IMR-90 (cell line): ENCODE data around the gene CEBPA. TPM values are rescaled to one million over a fixed set of nuclear protein-coding genes. Genes with fewer than 3 reads are reported as not detected.

Source experiments
- ATAC-seq: fragments of 200-7000 bp; cut with Tn5 transposase; 2 replicates; pipeline ENCODE4 v1.9.1; 2020; ENCODE audit warnings: low read depth, mild to moderate bottlenecking, moderate library complexity
- BruUV-seq: library from RNA; stranded (reverse); fragments of 400-500 nt; replicated peaks from 2 replicates; lab custom pipeline; 2021; lab: Mats Ljungman, UMichigan
- CTCF ChIA-PET: fragments of 300-600 bp; formaldehyde crosslinking; extraction: SDS; loops from one replicate; lab custom pipeline; 2021; ENCODE audit warnings: antibody characterized with exemption; lab: Yijun Ruan, JAX
- POLR2A ChIA-PET: fragments of 300-600 bp; sonication (Branson Sonifier 250); formaldehyde crosslinking; loops from one replicate; lab custom pipeline; 2022; ENCODE audit warnings: antibody characterized with exemption; ENCODE audit not compliant: unreplicated experiment; lab: Charles Lee
- DNase-seq: peaks from one replicate; pipeline ENCODE4 v3.0.0; 2013
- H2AFZ ChIP-seq: replicated peaks from 2 replicates; pipeline ENCODE3; 2013; ENCODE audit warnings: low read length, mild to moderate bottlenecking; ENCODE audit not compliant: poor library complexity
- H2AK5ac ChIP-seq: 2 replicates; pipeline ENCODE4 v1.6.1; 2013; ENCODE audit warnings: low read depth, low read length, inconsistent platforms
- H2AK9ac ChIP-seq: replicated peaks from 2 replicates; pipeline ENCODE3; 2013; ENCODE audit warnings: mild to moderate bottlenecking, low read depth, low read length, moderate library complexity; ENCODE audit not compliant: poor library complexity
- H2BK120ac ChIP-seq: 2 replicates; pipeline ENCODE4 v1.6.1; 2013; ENCODE audit warnings: low read depth, low read length, inconsistent platforms
- H2BK15ac ChIP-seq: 3 replicates; pipeline ENCODE4 v1.6.1; 2013; ENCODE audit warnings: low read depth, low read length, inconsistent platforms
- H2BK20ac ChIP-seq: 2 replicates; pipeline ENCODE4 v1.6.1; 2013; ENCODE audit warnings: low read depth, mild to moderate bottlenecking, inconsistent platforms, low read length, moderate library complexity
- H2BK5ac ChIP-seq: 2 replicates; pipeline ENCODE4 v1.6.1; 2013; ENCODE audit warnings: mild to moderate bottlenecking, low read depth, low read length, inconsistent platforms; ENCODE audit not compliant: poor library complexity, severe bottlenecking
- H3K14ac ChIP-seq: replicated peaks from 2 replicates; pipeline ENCODE4 v1.6.1; 2013; ENCODE audit warnings: low read depth, low read length, inconsistent platforms
- H3K18ac ChIP-seq: 2 replicates; pipeline ENCODE4 v1.6.1; 2013; ENCODE audit warnings: low read depth, low read length, control low read depth
- H3K23ac ChIP-seq: 2 replicates; pipeline ENCODE4 v1.6.1; 2013; ENCODE audit warnings: low read depth, low read length, inconsistent platforms
- H3K27ac ChIP-seq: 2 replicates; pipeline ENCODE4 v1.5.1; 2013; ENCODE audit warnings: mild to moderate bottlenecking, control low read depth, low read length; ENCODE audit not compliant: insufficient read depth
- H3K27me3 ChIP-seq: 2 replicates; pipeline ENCODE4 v1.6.1; 2013; ENCODE audit warnings: low read length; ENCODE audit not compliant: control insufficient read depth, insufficient read depth
- H3K36me3 ChIP-seq: 2 replicates; pipeline ENCODE4 v1.6.1; 2013; ENCODE audit warnings: low read length, mixed read lengths; ENCODE audit not compliant: control insufficient read depth, insufficient read depth
- H3K4ac ChIP-seq: 2 replicates; pipeline ENCODE4 v1.6.1; 2013; ENCODE audit warnings: low read depth, low read length, inconsistent platforms
- H3K4me1 ChIP-seq: 2 replicates; pipeline ENCODE4 v1.6.1; 2013; ENCODE audit warnings: low read length, mixed read lengths; ENCODE audit not compliant: control insufficient read depth, insufficient read depth
- H3K4me2 ChIP-seq: 2 replicates; pipeline ENCODE4 v1.6.1; 2013; ENCODE audit warnings: low read depth, mild to moderate bottlenecking, control low read depth, low read length, moderate library complexity
- H3K4me3 ChIP-seq: 2 replicates; pipeline ENCODE4 v1.5.1; 2013; ENCODE audit warnings: low read depth, mild to moderate bottlenecking, control low read depth, low read length, moderate library complexity; ENCODE audit not compliant: insufficient read depth
- H3K56ac ChIP-seq: 2 replicates; pipeline ENCODE4 v1.6.1; 2013; ENCODE audit warnings: low read length, inconsistent platforms; ENCODE audit not compliant: insufficient read depth; ENCODE audit errors: extremely low read depth
- H3K79me1 ChIP-seq, 2 experiments: 2 replicates each; pipeline ENCODE4 v1.6.1; 2013; ENCODE audit warnings: low read length in 2 of 2, inconsistent platforms in 1 of 2, low read depth in 1 of 2
- H3K9ac ChIP-seq: 2 replicates; pipeline ENCODE4 v1.6.1; 2013; ENCODE audit warnings: low read depth, low read length, control low read depth
- H3K9me1 ChIP-seq: 2 replicates; pipeline ENCODE4 v1.6.1; 2013; ENCODE audit warnings: low read length, inconsistent platforms; ENCODE audit not compliant: insufficient read depth
- H3K9me3 ChIP-seq: 2 replicates; pipeline ENCODE4 v1.6.1; 2013; ENCODE audit warnings: low read length; ENCODE audit not compliant: control insufficient read depth, insufficient read depth
- H4K20me1 ChIP-seq: 2 replicates; pipeline ENCODE4 v1.6.1; 2013; ENCODE audit warnings: low read length, inconsistent platforms; ENCODE audit not compliant: insufficient read depth
- H4K5ac ChIP-seq: 2 replicates; pipeline ENCODE4 v1.6.1; 2013; ENCODE audit warnings: mild to moderate bottlenecking, low read depth, low read length, control low read depth
- H4K8ac ChIP-seq, 2 experiments: 2 replicates each; pipeline ENCODE4 v1.6.1; 2013; ENCODE audit warnings: low read depth in 2 of 2, low read length in 2 of 2, control low read depth in 1 of 2, inconsistent platforms in 1 of 2
- H4K91ac ChIP-seq: 2 replicates; pipeline ENCODE4 v1.6.1; 2013; ENCODE audit warnings: low read depth, low read length, inconsistent platforms; ENCODE audit not compliant: insufficient read depth
- BHLHE40 ChIP-seq: fragments of 150-350 bp; IDR thresholded peaks from 2 replicates; pipeline ENCODE4 v1.6.1; 2016; ENCODE audit warnings: mild to moderate bottlenecking, low read depth, low read length
- CEBPB ChIP-seq: IDR thresholded peaks from 2 replicates; pipeline ENCODE4 v1.6.1; 2012; ENCODE audit warnings: low read depth, low read length, improper control_type of control experiment
- CHD1 ChIP-seq: IDR thresholded peaks from 2 replicates; pipeline ENCODE4 v1.6.1; 2012; ENCODE audit warnings: low read depth, low read length, improper control_type of control experiment
- FOS ChIP-seq: fragments of 150-350 bp; IDR thresholded peaks from 2 replicates; pipeline ENCODE4 v1.6.1; 2016; ENCODE audit warnings: low read depth, low read length
- MAFK ChIP-seq: IDR thresholded peaks from 2 replicates; pipeline ENCODE4 v1.6.1; 2012; ENCODE audit warnings: low read depth, low read length, improper control_type of control experiment
- MAZ ChIP-seq: IDR thresholded peaks from 2 replicates; pipeline ENCODE4 v1.6.1; 2012; ENCODE audit warnings: low read depth, mild to moderate bottlenecking, low read length, improper control_type of control experiment, moderate library complexity, borderline replicate concordance
- MXI1 ChIP-seq: IDR thresholded peaks from 2 replicates; pipeline ENCODE4 v1.6.1; 2012; ENCODE audit warnings: low read depth, mild to moderate bottlenecking, low read length, moderate library complexity, borderline replicate concordance
- NFE2L2 ChIP-seq: fragments of 150-350 bp; IDR thresholded peaks from 2 replicates; pipeline ENCODE4 v1.6.1; 2016; ENCODE audit warnings: low read depth, mild to moderate bottlenecking, low read length
- POLR2A ChIP-seq: IDR thresholded peaks from 2 replicates; pipeline ENCODE4 v1.6.1; 2012; ENCODE audit warnings: mild to moderate bottlenecking, low read depth, low read length
- RAD21 ChIP-seq: IDR thresholded peaks from 2 replicates; pipeline ENCODE4 v1.6.1; 2012; ENCODE audit warnings: low read length, improper control_type of control experiment
- RCOR1 ChIP-seq: IDR thresholded peaks from 2 replicates; pipeline ENCODE4 v1.6.1; 2012; ENCODE audit warnings: mild to moderate bottlenecking, low read length, improper control_type of control experiment; ENCODE audit not compliant: insufficient replicate concordance
- RFX5 ChIP-seq: IDR thresholded peaks from 2 replicates; pipeline ENCODE4 v1.8.0; 2012; ENCODE audit warnings: low read depth, mild to moderate bottlenecking, low read length, moderate library complexity
- SMC3 ChIP-seq: fragments of 150-350 bp; IDR thresholded peaks from 2 replicates; pipeline ENCODE4 v1.6.1; 2016; ENCODE audit warnings: low read depth, mild to moderate bottlenecking, antibody characterized with exemption, low read length, moderate library complexity
- WGBS, 2 experiments: methylation state at CpG; one replicate each; pipeline versions ENCODE4 v1.1.5 to v1.1.7; 2013; ENCODE audit warnings: missing lambda C conversion rate in 2 of 2; ENCODE audit not compliant: insufficient read length in 1 of 2; ENCODE audit errors: extremely low coverage in 2 of 2; 5-methylcytosine and 5-hydroxymethylcytosine counted together
- dilution Hi-C: fragments of 300-500 bp; cut with HindIII; formaldehyde crosslinking; loops from one replicate; pipeline ENCODE4 v1.14.3; 2018; ENCODE audit warnings: low sequenced_read_pairs; ENCODE audit not compliant: unreplicated experiment
- in situ Hi-C: fragments of 300-500 bp; cut with MboI; formaldehyde crosslinking; loops from 3 replicates; pipeline ENCODE4 v1.14.3; 2019; ENCODE audit warnings: low sequenced_read_pairs, inconsistent platforms, mixed read lengths
- intact Hi-C: fragments of 100-400 bp; cut with micrococcal nuclease; formaldehyde crosslinking; loops from 2 replicates; pipeline ENCODE4 v1.10.0; 2022
- polyA plus RNA-seq, 3 experiments: library from polyadenylated mRNA; depleted of rRNA; stranded (reverse); fragments of >200 nt; gene quantifications; 2 replicates each; pipeline ENCODE4 v1.2.3, GENCODE V29; 2012; ENCODE audit warnings: low replicate concordance in 1 of 3
- total RNA-seq: library from RNA; depleted of rRNA; stranded (reverse); fragments of >200 nt; gene quantifications from 2 replicates; pipeline ENCODE4 v1.2.3, GENCODE V29; 2012
- TF ChIP-seq, protein P1 (sequence below): fragments of 150-350 bp; IDR thresholded peaks from 2 replicates; pipeline ENCODE4 v1.6.1; 2016; ENCODE audit warnings: low read depth, mild to moderate bottlenecking, low read length, moderate library complexity, borderline replicate concordance
- TF ChIP-seq, protein P2 (sequence below): conservative IDR thresholded peaks from 2 replicates; pipeline ENCODE4 v1.5.1; 2012; ENCODE audit warnings: mild to moderate bottlenecking, low read depth, low read length, improper control_type of control experiment
- TF ChIP-seq, protein P3 (sequence below): fragments of 150-350 bp; IDR thresholded peaks from 2 replicates; pipeline ENCODE4 v1.6.1; 2017; ENCODE audit warnings: mild to moderate bottlenecking, antibody characterized with exemption, low read length, low read depth

CEBPA gene
- total and polyA plus RNA-seq, 2 of the 4 experiments (the other 2 are of a cell fraction), result under 0.01 to 0.09 TPM

DNA sequence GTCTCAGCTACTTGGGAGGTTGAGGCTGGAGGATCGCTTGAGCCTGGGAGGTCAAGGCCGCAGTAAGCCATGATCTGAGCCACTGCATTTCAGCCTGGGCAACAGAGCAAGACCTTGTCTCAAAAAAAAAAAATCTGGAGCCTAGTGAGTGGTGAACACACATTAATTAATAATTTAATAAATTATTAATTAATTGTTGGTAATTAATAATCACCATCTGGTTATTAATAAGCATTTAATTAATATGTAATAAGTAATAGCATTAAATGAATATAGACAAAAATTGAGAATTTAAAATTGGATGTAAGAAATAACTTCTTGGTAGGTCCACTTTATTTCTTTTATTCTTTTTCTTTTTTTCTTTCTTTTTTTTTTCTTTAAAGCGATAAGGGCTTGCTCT is 31.9 kb upstream of the CEBPA start:
- no peaks in the 10 kb centered on the region for H3K79me1 ChIP-seq
- H3K36me3 ChIP-seq, result no peaks in the 10 kb centered on the region
- DNase-seq (no peak), ATAC-seq (no peak)
- no peak overlapping the region for H2BK5ac ChIP-seq
- dilution Hi-C loops, result no loop called here
- intact Hi-C loops, result no loop called here
- H2BK15ac ChIP-seq, result no peak overlapping the region
- H3K18ac ChIP-seq, result no peak overlapping the region
- no peak overlapping the region for H3K4me2 ChIP-seq
- H3K14ac ChIP-seq, result no peak overlapping the region
- H3K27me3 ChIP-seq, result no peaks in the 10 kb centered on the region
- H4K8ac ChIP-seq, result no peak overlapping the region
- BruUV-seq, result no TSS peak
- no peak overlapping the region for H2AK5ac ChIP-seq
- TF ChIP-seq, protein P1, sequence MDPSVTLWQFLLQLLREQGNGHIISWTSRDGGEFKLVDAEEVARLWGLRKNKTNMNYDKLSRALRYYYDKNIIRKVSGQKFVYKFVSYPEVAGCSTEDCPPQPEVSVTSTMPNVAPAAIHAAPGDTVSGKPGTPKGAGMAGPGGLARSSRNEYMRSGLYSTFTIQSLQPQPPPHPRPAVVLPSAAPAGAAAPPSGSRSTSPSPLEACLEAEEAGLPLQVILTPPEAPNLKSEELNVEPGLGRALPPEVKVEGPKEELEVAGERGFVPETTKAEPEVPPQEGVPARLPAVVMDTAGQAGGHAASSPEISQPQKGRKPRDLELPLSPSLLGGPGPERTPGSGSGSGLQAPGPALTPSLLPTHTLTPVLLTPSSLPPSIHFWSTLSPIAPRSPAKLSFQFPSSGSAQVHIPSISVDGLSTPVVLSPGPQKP, result no peak
- TF ChIP-seq, protein P2, sequence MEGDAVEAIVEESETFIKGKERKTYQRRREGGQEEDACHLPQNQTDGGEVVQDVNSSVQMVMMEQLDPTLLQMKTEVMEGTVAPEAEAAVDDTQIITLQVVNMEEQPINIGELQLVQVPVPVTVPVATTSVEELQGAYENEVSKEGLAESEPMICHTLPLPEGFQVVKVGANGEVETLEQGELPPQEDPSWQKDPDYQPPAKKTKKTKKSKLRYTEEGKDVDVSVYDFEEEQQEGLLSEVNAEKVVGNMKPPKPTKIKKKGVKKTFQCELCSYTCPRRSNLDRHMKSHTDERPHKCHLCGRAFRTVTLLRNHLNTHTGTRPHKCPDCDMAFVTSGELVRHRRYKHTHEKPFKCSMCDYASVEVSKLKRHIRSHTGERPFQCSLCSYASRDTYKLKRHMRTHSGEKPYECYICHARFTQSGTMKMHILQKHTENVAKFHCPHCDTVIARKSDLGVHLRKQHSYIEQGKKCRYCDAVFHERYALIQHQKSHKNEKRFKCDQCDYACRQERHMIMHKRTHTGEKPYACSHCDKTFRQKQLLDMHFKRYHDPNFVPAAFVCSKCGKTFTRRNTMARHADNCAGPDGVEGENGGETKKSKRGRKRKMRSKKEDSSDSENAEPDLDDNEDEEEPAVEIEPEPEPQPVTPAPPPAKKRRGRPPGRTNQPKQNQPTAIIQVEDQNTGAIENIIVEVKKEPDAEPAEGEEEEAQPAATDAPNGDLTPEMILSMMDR, result no peak
- TF ChIP-seq SMC3 (no peak), MXI1 (no peak), MAZ (no peak), POLR2A (no peak), BHLHE40 (no peak), RAD21 (no peak), RCOR1 (no peak), CHD1 (no peak), MAFK (no peak), NFE2L2 (no peak), FOS (no peak), RFX5 (no peak), CEBPB (no peak)
- TF ChIP-seq, protein P3, sequence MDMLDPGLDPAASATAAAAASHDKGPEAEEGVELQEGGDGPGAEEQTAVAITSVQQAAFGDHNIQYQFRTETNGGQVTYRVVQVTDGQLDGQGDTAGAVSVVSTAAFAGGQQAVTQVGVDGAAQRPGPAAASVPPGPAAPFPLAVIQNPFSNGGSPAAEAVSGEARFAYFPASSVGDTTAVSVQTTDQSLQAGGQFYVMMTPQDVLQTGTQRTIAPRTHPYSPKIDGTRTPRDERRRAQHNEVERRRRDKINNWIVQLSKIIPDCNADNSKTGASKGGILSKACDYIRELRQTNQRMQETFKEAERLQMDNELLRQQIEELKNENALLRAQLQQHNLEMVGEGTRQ, result no peak
- in situ Hi-C loops, result no loop called here
- ChIA-PET POLR2A (no interaction called here), CTCF (no interaction called here)
- no peak overlapping the region for H3K4ac ChIP-seq
- H3K9ac ChIP-seq, result no peak overlapping the region
- H3K23ac ChIP-seq, result no peak overlapping the region
- no peaks in the 10 kb centered on the region for H3K4me1 ChIP-seq
- no peaks in the 10 kb centered on the region for H3K9me3 ChIP-seq
- H3K9me1 ChIP-seq, result no peaks in the 10 kb centered on the region
- no peaks in the 10 kb centered on the region for H4K20me1 ChIP-seq
- H2BK120ac ChIP-seq, result no peak overlapping the region
- H2AFZ ChIP-seq, result no peak overlapping the region
- no peak overlapping the region for H4K5ac ChIP-seq
- H4K91ac ChIP-seq, result no peak overlapping the region
- no peak overlapping the region for H3K27ac ChIP-seq
- H3K4me3 ChIP-seq, result no peak overlapping the region
- no CpG with 5 or more reads among the region's 3 CpGs for WGBS, 2 experiments
- no peak overlapping the region for H2AK9ac ChIP-seq
- H3K56ac ChIP-seq, result no peak overlapping the region
- no peak overlapping the region for H2BK20ac ChIP-seq
